ENCODE data around the gene RPF1.
A peak's percentile ranks its signal among the peaks of the same experiment; 100 is the strongest.

Gene RPF1

DNA sequence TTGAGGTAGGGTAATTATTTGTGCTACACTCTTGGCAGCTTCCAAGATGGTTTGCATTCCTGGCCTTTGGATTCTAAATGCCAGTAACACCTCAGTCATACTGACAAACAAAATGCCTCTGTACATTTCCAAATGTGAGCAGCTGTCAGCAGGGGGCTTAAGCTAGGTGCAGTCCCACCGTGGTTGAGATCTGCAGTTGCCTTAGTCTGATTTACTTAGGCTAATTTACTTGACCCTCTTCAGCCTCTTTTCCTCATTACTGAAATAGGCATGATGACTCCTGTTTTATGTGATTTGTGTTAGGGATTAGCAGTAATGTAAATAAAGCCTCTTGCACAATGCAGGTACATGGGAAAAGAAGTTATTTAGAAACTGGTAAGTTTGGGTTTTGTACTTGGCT, 13.7 kb downstream of the RPF1 start:
- no peak for DNase-seq (ENCODE audit: low read depth, low spot score)
- no peak overlapping the region for H3K4me3 ChIP-seq (ENCODE audit: low read depth, low read length)
- in situ Hi-C loops (cut with HindIII; ENCODE audit: low sequenced_read_pairs): no loop called here
- TF ChIP-seq CTCF (IDR thresholded peaks at IDR 0.05; ENCODE audit: low read depth, low read length): no peak

GRCh38 chr1:84493747-84494146, 14.7 kb downstream of the RPF1 start:
- H3K4me3 ChIP-seq (ENCODE audit: low read depth, low read length): no peak overlapping the region
- in situ Hi-C loops (cut with HindIII; ENCODE audit: low sequenced_read_pairs): no loop called here
- no peak for TF ChIP-seq CTCF (IDR thresholded peaks at IDR 0.05; ENCODE audit: low read depth, low read length)
- no peak for DNase-seq (ENCODE audit: low read depth, low spot score)

- DNase-seq (ENCODE audit: low read depth, low spot score): no peak
- in situ Hi-C loops (cut with HindIII; ENCODE audit: low sequenced_read_pairs): no loop called here
- H3K4me3 ChIP-seq (ENCODE audit: low read depth, low read length): no peak overlapping the region
- no peak for TF ChIP-seq CTCF (IDR thresholded peaks at IDR 0.05; ENCODE audit: low read depth, low read length)
Measured at GRCh38 chr1:84496498-84496897, 17.4 kb downstream of the RPF1 start.

DNA sequence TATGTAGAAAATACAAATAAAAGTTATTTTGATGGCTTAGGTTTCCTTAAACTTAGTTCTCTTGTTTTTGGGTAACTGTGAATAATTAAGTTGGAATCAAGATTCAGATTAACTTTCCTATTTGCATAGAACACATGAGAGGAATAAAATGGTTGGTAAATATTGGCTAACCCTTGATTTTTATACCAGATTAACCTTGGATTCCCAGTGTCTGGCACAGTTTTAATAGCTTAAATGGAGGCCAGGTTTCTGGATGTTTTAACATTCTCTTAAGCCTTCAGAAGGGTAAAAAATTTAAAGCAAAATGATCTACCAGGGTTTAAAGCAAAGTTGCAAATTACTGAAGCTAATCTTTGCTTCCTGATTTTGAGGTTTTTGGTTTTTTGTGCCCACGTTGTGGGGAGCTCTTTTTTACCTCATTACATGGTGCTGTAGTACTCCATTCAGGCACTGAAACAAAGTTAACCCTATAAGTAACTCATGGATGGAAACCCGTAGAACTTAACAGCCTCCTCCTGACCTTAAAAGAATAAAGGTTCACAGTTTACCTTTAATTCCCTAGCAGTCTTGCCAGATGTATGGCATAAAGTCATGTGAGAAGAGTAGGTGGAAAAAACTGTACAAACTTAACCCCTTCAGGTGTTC, 18.7 kb downstream of the RPF1 start:
- DNase-seq (ENCODE audit: low read depth, low spot score): no peak
- no peak for TF ChIP-seq CTCF (IDR thresholded peaks at IDR 0.05; ENCODE audit: low read depth, low read length)
- H3K4me3 ChIP-seq (ENCODE audit: low read depth, low read length): no peak overlapping the region
- in situ Hi-C loops (cut with HindIII; ENCODE audit: low sequenced_read_pairs): no loop called here

- no peak for DNase-seq (ENCODE audit: low read depth, low spot score)
- in situ Hi-C loops (cut with HindIII; ENCODE audit: low sequenced_read_pairs): no loop called here
- no peak overlapping the region for H3K4me3 ChIP-seq (ENCODE audit: low read depth, low read length)
- no peak for TF ChIP-seq CTCF (IDR thresholded peaks at IDR 0.05; ENCODE audit: low read depth, low read length)
Measured at GRCh38 chr1:84502927-84503326, 23.9 kb downstream of the RPF1 start.

GRCh38 chr1:84504580-84505492, 25.8 kb downstream of the RPF1 start:
- peak overlapping the region; percentile 93 for H3K4me3 ChIP-seq (ENCODE audit: low read depth, low read length)
- peak; percentile 22 for TF ChIP-seq CTCF (IDR thresholded peaks at IDR 0.05; ENCODE audit: low read depth, low read length)
- in situ Hi-C loops (cut with HindIII; ENCODE audit: low sequenced_read_pairs): no loop called here
- DNase-seq (ENCODE audit: low read depth, low spot score): peak; percentile 79

All from astrocyte of the spinal cord (primary cell).